Measurements from ENCODE around the gene NKAIN4.
A peak's percentile ranks its signal among the peaks of the same experiment; 100 is the strongest.

The NKAIN4 gene

GRCh38 chr20:63210011-63210605 is 44.2 kb downstream of the NKAIN4 start:
- H3K4me1 Mint-ChIP-seq = peaks cover 71% of the 10 kb centered on the region
- DNase-seq (ENCODE audit: low spot score in 2 of 2) (no peak), ATAC-seq (replicated peaks; ENCODE audit: extremely low read depth, poor library complexity, severe bottlenecking) (no peak)
- H3K4me3 Mint-ChIP-seq = no peak overlapping the region
- H3K9me3 Mint-ChIP-seq = no peaks in the 10 kb centered on the region
- H3K36me3 Mint-ChIP-seq (ENCODE audit: insufficient read depth) = peaks cover 49% of the 10 kb centered on the region
- no peaks in the 10 kb centered on the region for H3K27me3 Mint-ChIP-seq
- H3K27ac Mint-ChIP-seq (ENCODE audit: low read depth) = no peak overlapping the region

- peaks cover 54% of the 10 kb centered on the region for H3K4me1 Mint-ChIP-seq
Observed at GRCh38 chr20:63208346-63208909, 45.8 kb downstream of the NKAIN4 start.

GRCh38 chr20:63206878-63207277 is 47.4 kb downstream of the NKAIN4 start:
- Mint-ChIP-seq H3K9me3 (no peaks in the 10 kb centered on the region), H3K36me3 (ENCODE audit: insufficient read depth) (peaks cover 52% of the 10 kb centered on the region), H3K4me3 (no peak overlapping the region), H3K4me1 (peaks cover 38% of the 10 kb centered on the region), H3K27ac (ENCODE audit: low read depth) (peak overlapping the region; percentile 49), H3K27me3 (no peaks in the 10 kb centered on the region)
- DNase-seq (ENCODE audit: low spot score in 2 of 2) (no peak), ATAC-seq (replicated peaks; ENCODE audit: extremely low read depth, poor library complexity, severe bottlenecking) (no peak)

More at GRCh38 chr20:63208346-63208909, 45.8 kb downstream of the NKAIN4 start:
- no peak overlapping the region for H3K4me3 Mint-ChIP-seq
- ATAC-seq (replicated peaks; ENCODE audit: extremely low read depth, poor library complexity, severe bottlenecking) (no peak), DNase-seq (ENCODE audit: low spot score in 2 of 2) (no peak)
- peaks cover 55% of the 10 kb centered on the region for H3K36me3 Mint-ChIP-seq (ENCODE audit: insufficient read depth)
- H3K27me3 Mint-ChIP-seq = no peaks in the 10 kb centered on the region
- no peaks in the 10 kb centered on the region for H3K9me3 Mint-ChIP-seq
- H3K27ac Mint-ChIP-seq (ENCODE audit: low read depth) = peak overlapping the region; percentile 35

GRCh38 chr20:63205896-63206295 is 48.4 kb downstream of the NKAIN4 start:
- no peak overlapping the region for H3K27ac Mint-ChIP-seq (ENCODE audit: low read depth)
- peaks cover 31% of the 10 kb centered on the region for H3K4me1 Mint-ChIP-seq
- no peaks in the 10 kb centered on the region for H3K27me3 Mint-ChIP-seq
- H3K36me3 Mint-ChIP-seq (ENCODE audit: insufficient read depth) = peaks cover 53% of the 10 kb centered on the region
- ATAC-seq (replicated peaks; ENCODE audit: extremely low read depth, poor library complexity, severe bottlenecking) = no peak
- no peak for DNase-seq (ENCODE audit: low spot score in 2 of 2)
- H3K9me3 Mint-ChIP-seq = no peaks in the 10 kb centered on the region
- H3K4me3 Mint-ChIP-seq = no peak overlapping the region

- no peak overlapping the region for H3K4me3 Mint-ChIP-seq
- H3K4me1 Mint-ChIP-seq = peaks cover 21% of the 10 kb centered on the region
- H3K9me3 Mint-ChIP-seq = no peaks in the 10 kb centered on the region
- no peaks in the 10 kb centered on the region for H3K27me3 Mint-ChIP-seq
- no peak overlapping the region for H3K27ac Mint-ChIP-seq (ENCODE audit: low read depth)
- H3K36me3 Mint-ChIP-seq (ENCODE audit: insufficient read depth) = peaks cover 49% of the 10 kb centered on the region
- no peak for ATAC-seq (replicated peaks; ENCODE audit: extremely low read depth, poor library complexity, severe bottlenecking)
- DNase-seq (ENCODE audit: low spot score in 2 of 2) = no peak
Observed at GRCh38 chr20:63204362-63204761, 49.9 kb downstream of the NKAIN4 start.

- Mint-ChIP-seq H3K4me3 (no peak overlapping the region), H3K27ac (ENCODE audit: low read depth) (no peak overlapping the region), H3K36me3 (ENCODE audit: insufficient read depth) (peaks cover 50% of the 10 kb centered on the region), H3K9me3 (no peaks in the 10 kb centered on the region), H3K27me3 (no peaks in the 10 kb centered on the region), H3K4me1 (peaks cover 14% of the 10 kb centered on the region)
- DNase-seq (ENCODE audit: low spot score in 2 of 2) (no peak), ATAC-seq (replicated peaks; ENCODE audit: extremely low read depth, poor library complexity, severe bottlenecking) (no peak)
Observed at GRCh38 chr20:63202811-63203526, 51.3 kb downstream of the NKAIN4 start.

- Mint-ChIP-seq H3K4me1 (peaks cover 13% of the 10 kb centered on the region), H3K36me3 (ENCODE audit: insufficient read depth) (peaks cover 42% of the 10 kb centered on the region), H3K9me3 (no peaks in the 10 kb centered on the region), H3K4me3 (no peak overlapping the region), H3K27ac (ENCODE audit: low read depth) (no peak overlapping the region), H3K27me3 (no peaks in the 10 kb centered on the region)
- no peak for DNase-seq (ENCODE audit: low spot score in 2 of 2)
- ATAC-seq (replicated peaks; ENCODE audit: extremely low read depth, poor library complexity, severe bottlenecking) = no peak
Observed at GRCh38 chr20:63202021-63202420, 52.2 kb downstream of the NKAIN4 start.

GRCh38 chr20:63198606-63199005 is 55.7 kb downstream of the NKAIN4 start:
- ATAC-seq (replicated peaks; ENCODE audit: extremely low read depth, poor library complexity, severe bottlenecking) (no peak), DNase-seq (ENCODE audit: low spot score in 2 of 2) (no peak)
- Mint-ChIP-seq H3K9me3 (no peaks in the 10 kb centered on the region), H3K27ac (ENCODE audit: low read depth) (peak overlapping the region; percentile 55), H3K27me3 (no peaks in the 10 kb centered on the region), H3K4me1 (peaks cover 5% of the 10 kb centered on the region), H3K36me3 (ENCODE audit: insufficient read depth) (peaks cover 40% of the 10 kb centered on the region), H3K4me3 (no peak overlapping the region)

- DNase-seq (ENCODE audit: low spot score in 2 of 2) = no peak
- no peaks in the 10 kb centered on the region for H3K27me3 Mint-ChIP-seq
- no peaks in the 10 kb centered on the region for H3K9me3 Mint-ChIP-seq
- H3K36me3 Mint-ChIP-seq (ENCODE audit: insufficient read depth) = peaks cover 32% of the 10 kb centered on the region
- peak overlapping the region; percentile 55 for H3K27ac Mint-ChIP-seq (ENCODE audit: low read depth)
- ATAC-seq (replicated peaks; ENCODE audit: extremely low read depth, poor library complexity, severe bottlenecking) = no peak
- H3K4me1 Mint-ChIP-seq = peaks cover 5% of the 10 kb centered on the region
- H3K4me3 Mint-ChIP-seq = no peak overlapping the region
Observed at GRCh38 chr20:63196768-63197470, 57.3 kb downstream of the NKAIN4 start.

GRCh38 chr20:63194797-63195173 is 59.5 kb downstream of the NKAIN4 start:
- H3K4me1 Mint-ChIP-seq = peaks cover 5% of the 10 kb centered on the region
- H3K27me3 Mint-ChIP-seq = no peaks in the 10 kb centered on the region
- DNase-seq (ENCODE audit: low spot score in 2 of 2) (no peak), ATAC-seq (replicated peaks; ENCODE audit: extremely low read depth, poor library complexity, severe bottlenecking) (no peak)
- no peak overlapping the region for H3K4me3 Mint-ChIP-seq
- H3K27ac Mint-ChIP-seq (ENCODE audit: low read depth) = no peak overlapping the region
- peaks cover 23% of the 10 kb centered on the region for H3K36me3 Mint-ChIP-seq (ENCODE audit: insufficient read depth)
- H3K9me3 Mint-ChIP-seq = no peaks in the 10 kb centered on the region

GRCh38 chr20:63194007-63194796 is 60.1 kb downstream of the NKAIN4 start:
- Mint-ChIP-seq H3K4me1 (peaks cover 5% of the 10 kb centered on the region), H3K36me3 (ENCODE audit: insufficient read depth) (peaks cover 21% of the 10 kb centered on the region), H3K4me3 (no peak overlapping the region), H3K27me3 (no peaks in the 10 kb centered on the region), H3K9me3 (no peaks in the 10 kb centered on the region), H3K27ac (ENCODE audit: low read depth) (no peak overlapping the region)
- no peak for ATAC-seq (replicated peaks; ENCODE audit: extremely low read depth, poor library complexity, severe bottlenecking)
- no peak for DNase-seq (ENCODE audit: low spot score in 2 of 2)

- ATAC-seq (replicated peaks; ENCODE audit: extremely low read depth, poor library complexity, severe bottlenecking) (no peak), DNase-seq (ENCODE audit: low spot score in 2 of 2) (no peak)
- Mint-ChIP-seq H3K27ac (ENCODE audit: low read depth) (no peak overlapping the region), H3K4me1 (peaks cover 5% of the 10 kb centered on the region), H3K9me3 (no peaks in the 10 kb centered on the region), H3K36me3 (ENCODE audit: insufficient read depth) (peaks cover 18% of the 10 kb centered on the region), H3K27me3 (no peaks in the 10 kb centered on the region), H3K4me3 (no peak overlapping the region)
Observed at GRCh38 chr20:63192721-63193120, 61.5 kb downstream of the NKAIN4 start.

All from central memory CD8-positive, alpha-beta T cell (primary cell).